ENCODE measurements around the gene CCDC88B.

CCDC88B gene

DNA sequence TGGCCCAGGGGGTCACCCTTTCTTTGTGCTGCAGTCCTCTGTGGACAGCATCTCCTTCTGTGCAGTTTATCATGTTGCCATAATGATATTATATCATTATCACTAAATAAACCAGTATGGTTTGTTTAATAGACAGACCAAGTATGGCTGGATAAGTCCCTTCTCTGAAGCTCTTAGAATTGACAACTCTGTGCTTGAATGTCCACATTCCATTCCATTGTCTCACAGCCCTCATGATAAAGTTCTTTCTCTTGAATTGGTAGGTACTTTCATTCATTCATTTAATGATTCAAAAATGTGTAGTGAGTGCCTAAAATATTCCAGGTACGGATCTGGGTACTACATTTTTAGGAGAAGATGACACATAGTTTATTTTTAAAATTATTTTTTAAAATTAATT is 26.7 kb downstream of the CCDC88B start:
- no peak overlapping the region for H3K27ac ChIP-seq (ENCODE audit: insufficient read depth in 1 of 2, low read depth in 1 of 2, low read length in 2 of 2, poor library complexity in 1 of 2, severe bottlenecking in 2 of 2)
- peaks cover 14 to 85% (median 55%) of the 10 kb centered on the region in 4 experiments for H3K36me3 ChIP-seq (ENCODE audit: control insufficient read depth in 4 of 4, insufficient read depth in 4 of 4, low read length in 3 of 4)
- peaks cover 0 to 26% (median 0%) of the 10 kb centered on the region in 4 experiments for H3K4me1 ChIP-seq (ENCODE audit: control extremely low read depth in 1 of 4, control insufficient read depth in 4 of 4, insufficient read depth in 4 of 4, low read length in 3 of 4)
- whole genome bisulfite sequencing (ENCODE audit: insufficient coverage) = no CpG with 5 or more reads among the region's 1 CpG
- no peaks in the 10 kb centered on the region for H3K27me3 ChIP-seq (replicated peaks in 2 of 5; ENCODE audit: control insufficient read depth in 4 of 5, insufficient read depth in 5 of 5, low read length in 4 of 5)
- no peak for DNase-seq
- CTCF ChIA-PET = interaction anchor here (0.6 to 1.1 kb wide), 3 partner anchors 12 to 190 kb away, joined by 3 to 5 read pairs (median 3); no protein-coding TSS in a partner anchor
- POLR2A ChIA-PET = no interaction called here
- no peak overlapping the region for H3K4me3 ChIP-seq (ENCODE audit: control insufficient read depth in 1 of 7, extremely low read depth in 1 of 7, insufficient read depth in 4 of 7, low read depth in 2 of 7, low read length in 6 of 7)
- no peaks in the 10 kb centered on the region for H3K9me3 ChIP-seq (ENCODE audit: control extremely low read depth in 1 of 5, control insufficient read depth in 4 of 5, insufficient read depth in 2 of 5, low read depth in 1 of 5, low read length in 4 of 5)

- ChIA-PET POLR2A (interaction anchor here (0.7 kb wide), 1 partner anchor 444 kb away, joined by 3 read pairs; no protein-coding TSS in a partner anchor), CTCF (interaction anchor here (1.0 kb wide), 1 partner anchor 13 kb away, joined by 3 read pairs; no protein-coding TSS in a partner anchor)
- 97% methylated on average over 35 of the region's 46 CpGs for WGBS (ENCODE audit: insufficient coverage)
- H3K27ac ChIP-seq (ENCODE audit: insufficient read depth in 1 of 2, low read depth in 1 of 2, low read length in 2 of 2, poor library complexity in 1 of 2, severe bottlenecking in 2 of 2) = no peak overlapping the region
- peaks cover 0 to 24% (median 1%) of the 10 kb centered on the region in 4 experiments for H3K4me1 ChIP-seq (ENCODE audit: control extremely low read depth in 1 of 4, control insufficient read depth in 4 of 4, insufficient read depth in 4 of 4, low read length in 3 of 4)
- H3K9me3 ChIP-seq (ENCODE audit: control extremely low read depth in 1 of 5, control insufficient read depth in 4 of 5, insufficient read depth in 2 of 5, low read depth in 1 of 5, low read length in 4 of 5) = no peaks in the 10 kb centered on the region
- no peak for DNase-seq
- no peak overlapping the region for H3K4me3 ChIP-seq (ENCODE audit: control insufficient read depth in 1 of 7, extremely low read depth in 1 of 7, insufficient read depth in 4 of 7, low read depth in 2 of 7, low read length in 6 of 7)
- H3K27me3 ChIP-seq (replicated peaks in 2 of 5; ENCODE audit: control insufficient read depth in 4 of 5, insufficient read depth in 5 of 5, low read length in 4 of 5) = no peaks in the 10 kb centered on the region
- peaks cover 11 to 72% (median 50%) of the 10 kb centered on the region in 4 experiments for H3K36me3 ChIP-seq (ENCODE audit: control insufficient read depth in 4 of 4, insufficient read depth in 4 of 4, low read length in 3 of 4)
Measured at GRCh38 chr11:64367931-64368672, 28.1 kb downstream of the CCDC88B start.

GRCh38 chr11:64368673-64369074 is 28.7 kb downstream of the CCDC88B start:
- no peak overlapping the region for H3K27ac ChIP-seq (ENCODE audit: insufficient read depth in 1 of 2, low read depth in 1 of 2, low read length in 2 of 2, poor library complexity in 1 of 2, severe bottlenecking in 2 of 2)
- H3K36me3 ChIP-seq (ENCODE audit: control insufficient read depth in 4 of 4, insufficient read depth in 4 of 4, low read length in 3 of 4) = peaks cover 11 to 66% (median 46%) of the 10 kb centered on the region in 4 experiments
- 98% methylated on average over 25 of the region's 28 CpGs for WGBS (ENCODE audit: insufficient coverage)
- POLR2A ChIA-PET = interaction anchor here (0.7 kb wide), 1 partner anchor 445 kb away, joined by 3 read pairs; no protein-coding TSS in a partner anchor
- H3K4me3 ChIP-seq (ENCODE audit: control insufficient read depth in 1 of 7, extremely low read depth in 1 of 7, insufficient read depth in 4 of 7, low read depth in 2 of 7, low read length in 6 of 7) = no peak overlapping the region
- CTCF ChIA-PET = interaction anchor here (1.0 kb wide), 1 partner anchor 14 kb away, joined by 3 read pairs; no protein-coding TSS in a partner anchor
- H3K9me3 ChIP-seq (ENCODE audit: control extremely low read depth in 1 of 5, control insufficient read depth in 4 of 5, insufficient read depth in 2 of 5, low read depth in 1 of 5, low read length in 4 of 5) = no peaks in the 10 kb centered on the region
- DNase-seq = no peak
- H3K27me3 ChIP-seq (replicated peaks in 2 of 5; ENCODE audit: control insufficient read depth in 4 of 5, insufficient read depth in 5 of 5, low read length in 4 of 5) = no peaks in the 10 kb centered on the region
- H3K4me1 ChIP-seq (ENCODE audit: control extremely low read depth in 1 of 4, control insufficient read depth in 4 of 4, insufficient read depth in 4 of 4, low read length in 3 of 4) = peaks cover 0 to 24% (median 6%) of the 10 kb centered on the region in 4 experiments

DNA sequence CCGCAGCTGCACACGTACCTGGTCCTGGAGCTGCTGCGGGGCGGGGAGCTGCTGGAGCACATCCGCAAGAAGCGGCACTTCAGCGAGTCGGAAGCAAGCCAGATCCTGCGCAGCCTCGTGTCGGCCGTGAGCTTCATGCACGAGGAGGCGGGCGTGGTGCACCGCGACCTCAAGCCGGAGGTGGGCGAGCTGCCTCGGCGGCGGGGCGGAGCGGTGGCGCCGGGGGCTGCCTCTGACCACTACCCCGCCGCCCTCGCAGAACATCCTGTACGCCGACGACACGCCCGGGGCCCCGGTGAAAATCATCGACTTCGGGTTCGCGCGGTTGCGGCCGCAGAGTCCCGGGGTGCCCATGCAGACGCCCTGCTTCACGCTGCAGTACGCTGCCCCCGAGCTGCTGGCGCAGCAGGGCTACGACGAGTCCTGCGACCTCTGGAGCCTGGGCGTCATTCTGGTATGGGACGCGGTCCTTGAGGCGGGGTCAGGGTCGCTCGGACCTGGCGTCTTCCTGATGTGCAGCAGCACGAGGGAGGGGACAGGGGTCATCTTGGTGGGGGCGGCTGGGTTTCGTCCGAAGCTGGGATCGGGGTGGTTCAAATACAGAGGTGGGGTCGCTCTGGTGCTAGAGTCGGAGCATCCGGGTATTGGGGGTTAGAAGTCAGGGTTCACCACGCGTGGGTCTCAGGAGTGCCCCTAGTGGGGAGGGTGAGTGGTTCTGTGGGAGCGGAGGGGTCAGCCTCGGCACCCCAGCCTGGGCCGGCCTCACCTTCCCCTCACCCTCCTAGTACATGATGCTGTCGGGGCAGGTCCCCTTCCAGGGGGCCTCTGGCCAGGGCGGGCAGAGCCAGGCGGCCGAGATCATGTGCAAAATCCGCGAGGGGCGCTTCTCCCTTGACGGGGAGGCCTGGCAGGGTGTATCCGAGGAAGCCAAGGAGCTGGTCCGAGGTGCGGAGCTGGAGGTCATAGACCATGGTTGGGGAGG is 29.7 kb downstream of the CCDC88B start:
- ChIA-PET CTCF (interaction anchor here (1.1 to 1.4 kb wide), 3 partner anchors 15 to 78 kb away, joined by 3 read pairs; no protein-coding TSS in a partner anchor), POLR2A (no interaction called here)
- Histone ChIP-seq H3K4me3 (ENCODE audit: control insufficient read depth in 1 of 7, extremely low read depth in 1 of 7, insufficient read depth in 4 of 7, low read depth in 2 of 7, low read length in 6 of 7) (no peak overlapping the region), H3K27ac (ENCODE audit: insufficient read depth in 1 of 2, low read depth in 1 of 2, low read length in 2 of 2, poor library complexity in 1 of 2, severe bottlenecking in 2 of 2) (no peak overlapping the region), H3K36me3 (ENCODE audit: control insufficient read depth in 4 of 4, insufficient read depth in 4 of 4, low read length in 3 of 4) (peaks cover 11 to 58% (median 41%) of the 10 kb centered on the region in 4 experiments), H3K4me1 (ENCODE audit: control extremely low read depth in 1 of 4, control insufficient read depth in 4 of 4, insufficient read depth in 4 of 4, low read length in 3 of 4) (peaks cover 0 to 19% (median 7%) of the 10 kb centered on the region in 4 experiments), H3K27me3 (replicated peaks in 2 of 5; ENCODE audit: control insufficient read depth in 4 of 5, insufficient read depth in 5 of 5, low read length in 4 of 5) (no peaks in the 10 kb centered on the region), H3K9me3 (ENCODE audit: control extremely low read depth in 1 of 5, control insufficient read depth in 4 of 5, insufficient read depth in 2 of 5, low read depth in 1 of 5, low read length in 4 of 5) (no peaks in the 10 kb centered on the region)
- 96% methylated on average over 67 of the region's 82 CpGs for WGBS (ENCODE audit: insufficient coverage)
- DNase-seq = no peak

GRCh38 chr11:64371201-64371600 is 31.2 kb downstream of the CCDC88B start:
- ChIA-PET CTCF (interaction anchor here (1.5 kb wide), 1 partner anchor 10 kb away, joined by 5 read pairs; no protein-coding TSS in a partner anchor), POLR2A (no interaction called here)
- Histone ChIP-seq H3K4me1 (ENCODE audit: control extremely low read depth in 1 of 4, control insufficient read depth in 4 of 4, insufficient read depth in 4 of 4, low read length in 3 of 4) (peaks cover 0 to 12% (median 7%) of the 10 kb centered on the region in 4 experiments), H3K4me3 (ENCODE audit: control insufficient read depth in 1 of 7, extremely low read depth in 1 of 7, insufficient read depth in 4 of 7, low read depth in 2 of 7, low read length in 6 of 7) (no peak overlapping the region), H3K36me3 (ENCODE audit: control insufficient read depth in 4 of 4, insufficient read depth in 4 of 4, low read length in 3 of 4) (peaks cover 4 to 46% (median 33%) of the 10 kb centered on the region in 4 experiments), H3K9me3 (ENCODE audit: control extremely low read depth in 1 of 5, control insufficient read depth in 4 of 5, insufficient read depth in 2 of 5, low read depth in 1 of 5, low read length in 4 of 5) (no peaks in the 10 kb centered on the region), H3K27me3 (replicated peaks in 2 of 5; ENCODE audit: control insufficient read depth in 4 of 5, insufficient read depth in 5 of 5, low read length in 4 of 5) (no peaks in the 10 kb centered on the region), H3K27ac (ENCODE audit: insufficient read depth in 1 of 2, low read depth in 1 of 2, low read length in 2 of 2, poor library complexity in 1 of 2, severe bottlenecking in 2 of 2) (no peak overlapping the region)
- 72% methylated on average over 10 of the region's 22 CpGs for WGBS (ENCODE audit: insufficient coverage)
- no peak for DNase-seq

DNA sequence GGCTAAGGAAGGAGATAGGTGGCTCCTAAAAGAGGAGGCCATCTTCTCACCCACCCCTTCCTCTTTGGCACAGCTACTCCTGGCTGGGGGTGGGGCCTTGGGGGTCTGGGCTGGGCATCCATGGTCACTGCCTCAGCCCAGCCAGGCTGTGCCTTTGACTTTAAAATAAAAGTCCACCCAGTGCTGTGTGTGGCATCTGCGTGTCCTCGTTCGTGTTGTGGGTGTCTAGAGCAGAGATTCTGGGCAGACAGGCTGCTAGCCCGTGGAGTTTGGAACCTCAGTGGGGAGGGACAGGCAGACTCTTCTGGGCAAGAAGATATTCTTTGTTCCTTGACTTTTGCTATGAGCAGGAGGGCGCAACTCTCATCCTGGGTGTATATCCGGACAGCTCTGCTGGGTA is 32.0 kb downstream of the CCDC88B start:
- H3K9me3 ChIP-seq (ENCODE audit: control extremely low read depth in 1 of 5, control insufficient read depth in 4 of 5, insufficient read depth in 2 of 5, low read depth in 1 of 5, low read length in 4 of 5) = no peaks in the 10 kb centered on the region
- 95% methylated on average over 6 of the region's 6 CpGs for WGBS (ENCODE audit: insufficient coverage)

More for the DNA sequence above, 32.0 kb downstream of the CCDC88B start:
- no peak for DNase-seq
- Histone ChIP-seq H3K4me1 (ENCODE audit: control extremely low read depth in 1 of 4, control insufficient read depth in 4 of 4, insufficient read depth in 4 of 4, low read length in 3 of 4) (peaks cover 0 to 12% (median 7%) of the 10 kb centered on the region in 4 experiments), H3K36me3 (ENCODE audit: control insufficient read depth in 4 of 4, insufficient read depth in 4 of 4, low read length in 3 of 4) (peaks cover 0 to 38% (median 25%) of the 10 kb centered on the region in 4 experiments), H3K27me3 (replicated peaks in 2 of 5; ENCODE audit: control insufficient read depth in 4 of 5, insufficient read depth in 5 of 5, low read length in 4 of 5) (no peaks in the 10 kb centered on the region), H3K4me3 (ENCODE audit: control insufficient read depth in 1 of 7, extremely low read depth in 1 of 7, insufficient read depth in 4 of 7, low read depth in 2 of 7, low read length in 6 of 7) (no peak overlapping the region), H3K27ac (ENCODE audit: insufficient read depth in 1 of 2, low read depth in 1 of 2, low read length in 2 of 2, poor library complexity in 1 of 2, severe bottlenecking in 2 of 2) (no peak overlapping the region)
- ChIA-PET CTCF (interaction anchor here (0.7 to 1.8 kb wide), 5 partner anchors 9 to 20 kb away, joined by 3 to 10 read pairs (median 5); no protein-coding TSS in a partner anchor), POLR2A (no interaction called here)
